MM.1S (cell line): ENCODE measurements around the gene GPR183.

Experiments used
- EZH2 ChIP-seq: fragments of 300-600 bp; sonication (generic); optimal IDR thresholded peaks from 2 replicates; pipeline ENCODE3; 2017; ENCODE audit warnings: low read depth, mild to moderate bottlenecking, antibody characterized with exemption, low read length, mixed read lengths
- TF ChIP-seq, protein P1 (sequence below): fragments of 300-600 bp; sonication (generic); IDR thresholded peaks from 2 replicates; pipeline ENCODE4 v1.5.1; 2016; ENCODE audit warnings: antibody characterized with exemption, low read length, mixed read lengths

DNA sequence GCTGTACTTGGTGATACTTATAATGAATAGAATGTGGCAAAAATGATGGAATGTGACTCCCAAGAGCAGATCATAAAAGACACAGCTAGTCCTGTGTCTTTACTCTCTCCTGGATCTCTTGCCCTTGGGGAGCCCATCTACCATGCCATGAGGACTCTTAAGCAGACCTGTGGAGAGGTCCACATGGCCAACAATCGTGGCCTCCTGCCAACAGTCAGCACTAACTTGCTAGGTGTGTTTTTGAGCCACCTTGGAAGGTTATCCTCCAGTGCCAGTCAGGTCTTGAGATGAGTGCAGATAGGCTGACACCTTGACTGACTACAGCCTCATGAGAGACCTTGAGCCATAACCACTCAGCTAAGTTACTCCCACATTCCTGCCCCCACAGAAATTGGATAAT is 22.3 kb upstream of the GPR183 start:
- TF ChIP-seq, protein P1, sequence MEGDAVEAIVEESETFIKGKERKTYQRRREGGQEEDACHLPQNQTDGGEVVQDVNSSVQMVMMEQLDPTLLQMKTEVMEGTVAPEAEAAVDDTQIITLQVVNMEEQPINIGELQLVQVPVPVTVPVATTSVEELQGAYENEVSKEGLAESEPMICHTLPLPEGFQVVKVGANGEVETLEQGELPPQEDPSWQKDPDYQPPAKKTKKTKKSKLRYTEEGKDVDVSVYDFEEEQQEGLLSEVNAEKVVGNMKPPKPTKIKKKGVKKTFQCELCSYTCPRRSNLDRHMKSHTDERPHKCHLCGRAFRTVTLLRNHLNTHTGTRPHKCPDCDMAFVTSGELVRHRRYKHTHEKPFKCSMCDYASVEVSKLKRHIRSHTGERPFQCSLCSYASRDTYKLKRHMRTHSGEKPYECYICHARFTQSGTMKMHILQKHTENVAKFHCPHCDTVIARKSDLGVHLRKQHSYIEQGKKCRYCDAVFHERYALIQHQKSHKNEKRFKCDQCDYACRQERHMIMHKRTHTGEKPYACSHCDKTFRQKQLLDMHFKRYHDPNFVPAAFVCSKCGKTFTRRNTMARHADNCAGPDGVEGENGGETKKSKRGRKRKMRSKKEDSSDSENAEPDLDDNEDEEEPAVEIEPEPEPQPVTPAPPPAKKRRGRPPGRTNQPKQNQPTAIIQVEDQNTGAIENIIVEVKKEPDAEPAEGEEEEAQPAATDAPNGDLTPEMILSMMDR, result no peak
- no peak for TF ChIP-seq EZH2
